VCaP (cell line): ENCODE data around the gene SPEN.

ENCODE experiments used
- H3K27ac ChIP-seq: fragments of 450-650 bp; 2 replicates; pipeline ENCODE4 v1.5.1; 2017
- TF ChIP-seq, protein P1 (sequence below): fragments of 450-650 bp; conservative IDR thresholded peaks from 2 replicates; pipeline ENCODE4 v1.5.1; 2017; ENCODE audit warnings: mild to moderate bottlenecking, moderate library complexity

Gene SPEN

DNA sequence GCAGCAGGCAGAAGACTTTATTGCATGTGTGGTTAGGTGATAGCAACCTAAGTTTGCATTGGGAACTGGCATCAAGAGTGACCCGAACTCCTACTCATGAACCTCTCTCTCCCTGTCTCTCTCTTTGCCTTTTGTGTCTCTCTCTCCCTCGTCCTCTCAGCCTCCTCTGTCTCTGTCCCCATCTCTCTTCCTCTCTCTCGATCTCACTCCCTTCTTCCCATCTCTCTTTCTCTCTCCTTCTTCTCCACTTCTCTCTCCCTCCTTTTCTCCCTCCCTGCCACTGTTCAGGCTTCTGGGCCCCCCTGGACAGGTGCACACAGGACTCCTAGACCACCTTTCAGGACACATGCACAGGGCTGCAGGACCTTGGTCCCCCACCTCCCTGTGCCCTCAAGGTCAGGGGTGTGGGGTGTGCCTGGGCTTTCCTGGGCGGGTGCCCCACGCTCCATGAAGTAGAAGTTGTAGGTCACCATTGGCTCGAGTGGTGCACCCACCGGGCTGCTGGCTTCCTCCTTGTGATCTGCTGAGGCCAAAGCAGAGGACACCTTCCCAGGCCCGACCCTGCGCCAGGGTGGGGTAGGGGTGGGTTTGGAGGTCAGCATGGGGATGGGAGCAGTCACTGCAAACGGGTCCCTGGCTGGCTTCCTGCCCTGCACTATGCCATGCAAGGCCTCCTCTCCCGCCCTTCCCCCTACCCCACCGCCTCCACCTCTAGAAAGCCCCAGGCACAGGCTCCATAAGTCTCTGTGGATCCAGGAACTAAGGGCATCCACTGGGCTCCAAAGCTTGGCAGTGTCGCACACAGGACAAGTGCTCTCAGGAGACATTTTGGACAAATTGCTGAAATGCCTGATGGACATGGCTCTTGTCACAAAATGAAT is 141.6 kb downstream of the SPEN start:
- TF ChIP-seq, protein P1, sequence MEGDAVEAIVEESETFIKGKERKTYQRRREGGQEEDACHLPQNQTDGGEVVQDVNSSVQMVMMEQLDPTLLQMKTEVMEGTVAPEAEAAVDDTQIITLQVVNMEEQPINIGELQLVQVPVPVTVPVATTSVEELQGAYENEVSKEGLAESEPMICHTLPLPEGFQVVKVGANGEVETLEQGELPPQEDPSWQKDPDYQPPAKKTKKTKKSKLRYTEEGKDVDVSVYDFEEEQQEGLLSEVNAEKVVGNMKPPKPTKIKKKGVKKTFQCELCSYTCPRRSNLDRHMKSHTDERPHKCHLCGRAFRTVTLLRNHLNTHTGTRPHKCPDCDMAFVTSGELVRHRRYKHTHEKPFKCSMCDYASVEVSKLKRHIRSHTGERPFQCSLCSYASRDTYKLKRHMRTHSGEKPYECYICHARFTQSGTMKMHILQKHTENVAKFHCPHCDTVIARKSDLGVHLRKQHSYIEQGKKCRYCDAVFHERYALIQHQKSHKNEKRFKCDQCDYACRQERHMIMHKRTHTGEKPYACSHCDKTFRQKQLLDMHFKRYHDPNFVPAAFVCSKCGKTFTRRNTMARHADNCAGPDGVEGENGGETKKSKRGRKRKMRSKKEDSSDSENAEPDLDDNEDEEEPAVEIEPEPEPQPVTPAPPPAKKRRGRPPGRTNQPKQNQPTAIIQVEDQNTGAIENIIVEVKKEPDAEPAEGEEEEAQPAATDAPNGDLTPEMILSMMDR, result no peak
- no peak overlapping the region for H3K27ac ChIP-seq

DNA sequence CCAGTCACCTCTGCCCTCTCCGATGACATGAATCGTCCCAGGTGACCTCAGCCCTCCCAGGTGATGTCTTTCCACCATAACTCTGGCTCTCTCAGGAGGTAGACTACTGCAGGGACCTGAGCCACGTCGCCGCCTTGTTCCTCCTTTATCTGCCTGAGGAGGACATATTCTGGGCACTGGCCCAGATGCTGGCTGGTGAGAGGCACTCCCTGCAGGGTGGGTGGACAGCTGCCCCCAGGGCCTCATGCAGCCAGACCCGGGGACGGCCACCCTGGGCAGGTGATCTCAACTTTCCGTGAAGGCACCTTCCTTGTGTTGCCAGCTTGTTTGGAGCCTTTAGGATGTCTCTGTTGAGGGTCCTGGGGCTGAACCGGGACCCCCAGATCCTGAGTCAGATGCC is 142.3 kb downstream of the SPEN start:
- TF ChIP-seq, protein P1, result no peak
- H3K27ac ChIP-seq, result no peak overlapping the region
